Ecto neural progenitor cell (in vitro differentiated cells): ENCODE measurements around the gene FGF14.
"Not testable (repeated sequence)": the region's sequence is repeated elsewhere in the genome, so short reads cannot be mapped to it uniquely, and the experiment has no call there.

Experiments used
- DNase-seq: peaks from one replicate; pipeline ENCODE4 v3.0.0-alpha.2; 2018; ENCODE audit warnings: low spot score

FGF14 gene

DNA sequence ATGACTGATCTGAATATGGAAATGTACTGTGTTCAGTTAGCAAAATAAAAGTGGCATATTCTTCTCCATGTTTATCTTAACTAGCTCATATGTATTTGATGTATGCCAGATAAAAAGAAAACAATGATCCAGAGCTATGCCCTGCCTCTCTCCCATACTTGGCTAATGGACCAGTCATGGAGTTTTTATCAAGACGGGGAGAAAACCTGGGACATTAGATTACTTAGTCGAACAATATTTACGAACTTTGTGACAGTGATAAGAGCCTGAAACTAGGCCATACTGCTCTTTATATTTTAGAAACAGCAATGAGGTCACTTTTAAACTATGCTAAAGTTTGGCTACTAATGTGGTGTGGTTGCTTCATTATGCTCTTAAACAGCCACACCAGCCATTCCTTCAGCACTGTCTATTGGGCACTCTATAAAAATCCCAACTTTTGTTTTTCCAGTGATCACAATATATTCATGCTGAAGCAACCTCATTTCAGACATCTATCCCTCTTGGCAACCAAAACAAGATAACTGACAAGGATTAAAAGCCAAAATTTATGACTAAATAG is 265.0 kb downstream of the FGF14 start:
- DNase-seq: no peak

GRCh38 chr13:102132777-102133295 is 269.0 kb downstream of the FGF14 start:
- DNase-seq: no peak

DNA sequence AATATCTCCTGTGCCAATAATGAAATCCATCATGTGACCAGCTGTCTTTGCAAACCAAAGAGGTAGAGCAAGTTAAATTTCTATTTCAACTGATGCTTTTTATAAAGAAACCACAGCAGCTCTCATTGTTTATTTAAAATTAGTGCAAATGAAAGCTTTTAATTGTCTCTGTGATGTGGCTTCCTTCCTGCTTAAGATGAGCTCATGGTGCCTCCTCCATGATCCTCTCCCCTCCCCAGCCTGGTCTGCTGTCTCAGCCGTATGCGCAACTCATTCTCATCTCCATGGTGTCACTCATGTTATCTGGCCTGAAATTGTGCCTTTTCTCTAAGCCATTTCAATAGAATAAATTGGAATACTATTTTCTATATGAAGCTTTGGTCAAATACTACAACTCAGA is 270.6 kb downstream of the FGF14 start:
- no peak for DNase-seq

GRCh38 chr13:102128216-102128810 is 273.5 kb downstream of the FGF14 start:
- DNase-seq: no peak

DNA sequence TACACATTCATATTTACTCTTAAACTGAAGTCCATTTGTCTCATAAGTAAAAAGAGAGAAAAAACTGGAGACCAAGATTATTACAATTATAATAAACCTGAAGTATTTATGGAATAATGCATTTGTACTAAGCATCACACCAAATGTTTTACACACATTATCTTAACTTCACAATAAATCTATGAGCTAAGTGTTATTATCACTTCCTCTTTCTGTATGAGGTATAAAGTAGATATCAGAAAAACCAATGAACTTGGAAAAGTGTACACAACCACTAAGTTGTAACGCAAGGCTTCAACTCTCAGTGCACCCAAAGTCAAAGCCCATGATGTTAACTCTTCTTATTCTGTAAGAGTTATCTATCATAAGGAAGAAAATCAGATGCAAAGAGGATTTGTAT is 274.7 kb downstream of the FGF14 start:
- no peak for DNase-seq

- no peak for DNase-seq
Observed at GRCh38 chr13:102122147-102122546, 279.7 kb downstream of the FGF14 start.

DNA sequence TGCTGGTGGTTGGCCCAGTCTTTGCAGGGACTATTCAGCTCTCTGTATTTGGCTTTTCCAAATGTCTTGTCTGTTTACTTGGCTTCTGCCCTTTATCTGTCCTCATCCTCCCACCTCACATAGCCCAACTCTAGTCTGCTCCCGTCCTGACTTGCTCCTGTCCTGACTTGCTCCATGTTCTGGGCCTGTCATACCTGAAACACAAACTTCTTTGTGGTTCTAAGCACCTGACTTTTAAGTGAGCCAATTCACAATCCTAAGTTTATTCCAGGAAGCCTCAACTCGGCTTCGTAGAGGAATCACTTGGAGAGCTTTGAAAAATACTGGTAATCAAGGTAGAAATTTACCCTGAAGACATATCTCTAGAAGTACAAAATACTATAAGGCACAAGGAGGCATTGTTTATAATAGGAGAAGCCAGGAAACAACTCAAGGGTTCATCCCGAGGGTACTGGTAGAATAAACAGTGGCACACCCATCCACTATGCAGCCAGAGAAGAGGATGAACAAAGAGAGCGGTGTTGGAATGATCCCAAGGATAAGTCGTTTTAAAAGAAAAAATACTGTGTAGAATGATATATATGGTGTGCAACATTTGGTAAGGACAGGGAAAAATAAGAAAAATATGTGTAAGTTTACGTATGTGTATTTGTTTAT is 284.5 kb downstream of the FGF14 start:
- DNase-seq: no peak

- DNase-seq: no peak
Observed at GRCh38 chr13:102103469-102103868, 298.4 kb downstream of the FGF14 start.

- DNase-seq: no peak
Observed at GRCh38 chr13:102100234-102100633, 301.6 kb downstream of the FGF14 start.

GRCh38 chr13:102097708-102098107 is 304.1 kb downstream of the FGF14 start:
- no peak for DNase-seq

DNA sequence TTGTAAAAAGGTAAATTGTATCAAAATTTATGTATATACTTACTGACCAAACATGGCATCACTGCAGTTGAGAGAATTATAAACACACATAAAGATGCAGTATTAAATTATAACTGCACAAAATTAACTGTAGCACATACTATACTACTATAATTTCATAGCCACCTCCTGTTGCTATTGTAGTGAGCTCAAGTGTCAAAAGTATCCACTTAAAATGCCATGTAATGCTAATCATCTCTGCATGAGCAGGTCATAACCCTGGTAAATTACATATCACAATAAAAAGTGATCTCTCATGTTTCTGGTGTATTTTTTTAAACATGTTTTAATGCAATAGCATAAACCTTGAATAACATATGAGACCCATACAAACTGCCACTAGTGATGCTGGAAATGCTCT is 308.6 kb downstream of the FGF14 start:
- not testable (repeated sequence) for DNase-seq

- peak; percentile 48 for DNase-seq
Observed at GRCh38 chr13:102091231-102091630, 310.6 kb downstream of the FGF14 start.

GRCh38 chr13:102090532-102090931 is 311.3 kb downstream of the FGF14 start:
- no peak for DNase-seq

GRCh38 chr13:102089722-102090121 is 312.1 kb downstream of the FGF14 start:
- no peak for DNase-seq

DNA sequence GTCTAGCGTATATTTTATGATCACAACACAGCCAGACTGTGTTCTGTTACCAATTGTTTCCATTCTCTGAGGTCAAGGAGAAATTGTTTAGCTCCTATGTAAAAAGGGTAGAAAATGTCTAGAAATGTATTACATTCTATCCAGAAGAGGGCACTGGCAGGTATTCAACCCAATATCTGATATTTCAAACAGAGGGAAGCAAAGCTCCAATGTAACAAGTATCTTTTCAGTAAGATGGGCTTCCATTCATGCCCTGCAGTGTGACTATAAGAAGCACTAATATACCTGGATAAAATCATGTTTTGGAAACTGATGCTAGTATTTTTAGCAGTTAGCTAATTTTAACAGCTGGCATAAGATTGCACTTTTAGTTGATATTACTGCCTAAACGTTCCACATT is 312.7 kb downstream of the FGF14 start:
- DNase-seq: no peak

DNA sequence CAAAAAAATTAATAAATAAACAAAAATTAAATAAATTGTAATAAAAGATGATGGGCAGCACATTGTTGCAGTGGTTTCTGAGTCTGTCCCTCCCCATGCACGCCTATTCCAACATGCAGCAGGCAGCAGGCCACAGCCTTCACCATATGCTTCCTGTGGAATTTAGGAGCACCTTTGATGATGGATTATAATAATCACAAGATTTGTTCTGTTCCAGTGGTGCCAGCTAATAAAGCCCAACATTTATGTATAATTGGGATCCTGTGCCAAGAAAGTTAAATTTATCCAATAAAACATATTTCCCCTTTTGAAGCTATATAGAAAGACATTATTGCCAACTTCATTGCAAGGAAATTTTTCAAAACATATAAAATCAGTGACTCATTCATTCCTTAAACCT is 328.6 kb downstream of the FGF14 start:
- DNase-seq: no peak

GRCh38 chr13:102071711-102072110 is 330.1 kb downstream of the FGF14 start:
- no peak for DNase-seq

DNA sequence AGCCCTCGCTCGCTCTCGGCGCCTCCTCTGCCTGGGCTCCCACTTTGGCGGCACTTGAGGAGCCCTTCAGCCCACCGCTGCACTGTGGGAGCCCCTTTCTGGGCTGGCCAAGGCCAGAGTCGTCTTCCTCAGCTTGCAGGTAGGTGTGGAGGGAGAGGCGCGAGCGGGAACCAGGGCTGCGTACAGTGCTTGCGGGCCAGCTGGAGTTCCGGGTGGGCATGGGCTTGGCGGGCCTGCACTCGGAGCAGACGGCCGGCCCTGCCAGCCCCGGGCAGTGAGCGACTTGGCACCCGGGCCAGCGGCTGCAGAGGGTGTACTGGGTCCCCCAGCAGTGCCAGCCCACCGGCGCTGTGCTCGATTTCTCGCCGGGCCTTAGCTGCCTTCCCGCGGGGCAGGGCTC is 333.5 kb downstream of the FGF14 start:
- DNase-seq: not testable (repeated sequence)

GRCh38 chr13:102055090-102055779 is 346.6 kb downstream of the FGF14 start:
- no peak for DNase-seq

DNA sequence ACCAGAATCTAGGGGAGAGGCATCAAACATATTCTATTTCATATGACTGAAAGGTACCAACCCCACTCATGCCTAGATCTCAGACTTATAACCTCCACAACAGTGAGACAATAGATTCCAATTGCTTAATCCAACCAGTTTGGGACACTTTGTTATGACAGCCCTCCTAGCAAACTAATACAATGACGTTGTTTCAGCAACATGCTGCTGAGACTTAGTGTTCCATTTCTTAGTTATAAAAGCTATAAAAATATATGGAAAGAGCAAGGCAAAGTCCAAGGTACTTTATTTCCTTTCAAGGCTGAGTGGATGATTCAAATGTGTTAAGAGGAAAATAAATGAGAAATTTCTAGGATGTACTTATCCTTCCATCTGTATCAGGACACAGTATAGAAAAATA is 352.0 kb downstream of the FGF14 start:
- DNase-seq: no peak

GRCh38 chr13:102045731-102046130 is 356.1 kb downstream of the FGF14 start:
- DNase-seq: no peak

DNA sequence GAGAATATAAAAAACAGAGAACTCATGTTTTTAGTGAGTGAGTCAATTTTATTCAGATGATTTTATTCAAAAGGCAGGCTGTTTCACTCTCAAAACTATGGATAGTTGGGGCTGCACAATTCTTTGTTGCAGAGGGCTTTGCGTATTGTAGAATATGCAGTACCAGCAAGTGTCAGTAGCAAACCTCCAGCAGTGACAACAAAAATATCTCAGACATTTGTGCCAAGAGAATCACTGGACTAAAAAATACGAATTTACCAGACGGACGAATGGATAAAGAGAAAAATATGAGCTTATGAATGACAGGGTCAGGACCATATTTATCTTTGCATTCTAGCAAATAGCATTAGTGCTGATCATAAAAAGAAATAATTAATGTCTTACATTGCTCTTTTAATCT is 359.1 kb downstream of the FGF14 start:
- DNase-seq: no peak

DNA sequence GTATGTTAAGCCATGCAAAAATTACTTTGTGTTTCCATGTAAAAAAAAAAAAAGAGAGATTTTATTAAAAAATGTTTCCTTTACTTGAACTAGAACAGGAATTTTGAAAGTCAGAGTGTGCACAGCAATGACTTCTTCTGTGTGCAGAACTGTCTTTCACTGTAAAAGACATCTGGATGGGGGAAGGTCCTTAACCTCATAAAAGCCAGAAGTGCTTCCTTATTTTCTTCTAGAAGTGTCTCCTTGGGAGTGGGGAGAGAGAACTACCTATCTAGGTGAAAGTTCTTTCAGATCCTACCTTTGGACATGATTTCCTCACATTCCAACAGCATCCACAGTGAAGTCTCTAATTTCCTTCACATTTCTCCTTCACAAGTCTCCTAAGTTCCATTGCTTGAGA is 360.3 kb downstream of the FGF14 start:
- no peak for DNase-seq
